ENCODE results near the gene EFCAB8.

EFCAB8 gene

GRCh38 chr20:32982617-32983458 lies 124.1 kb downstream of the EFCAB8 start:
- H3K4ac ChIP-seq (ENCODE audit: low read depth in 1 of 2, low read length in 2 of 2) = no peak overlapping the region
- no peak overlapping the region for H3K4me2 ChIP-seq (ENCODE audit: low read length, poor library complexity, severe bottlenecking)
- H2BK5ac ChIP-seq (ENCODE audit: low read depth, low read length, poor library complexity, severe bottlenecking) = no peak overlapping the region
- no peak overlapping the region for H3K27ac ChIP-seq (ENCODE audit: low read length, poor library complexity, severe bottlenecking)
- H4K8ac ChIP-seq (ENCODE audit: low read length) = no peak overlapping the region
- H3K23ac ChIP-seq (ENCODE audit: low read length in 2 of 2) = no peak overlapping the region
- no peaks in the 10 kb centered on the region for H3K4me1 ChIP-seq (ENCODE audit: control insufficient read depth, insufficient read depth, low read depth, low read length)
- no peak overlapping the region for H2AFZ ChIP-seq (ENCODE audit: low read depth, low read length)
- no peak overlapping the region for H3K4me3 ChIP-seq (ENCODE audit: insufficient read depth in 1 of 2, low read depth in 1 of 2, low read length in 2 of 2)
- no peak overlapping the region for H2BK15ac ChIP-seq (ENCODE audit: low read depth, poor library complexity, severe bottlenecking)
- no peak overlapping the region for H2AK5ac ChIP-seq (ENCODE audit: low read length, severe bottlenecking)
- WGBS = 85% methylated on average over 9 of the region's 10 CpGs
- H3K18ac ChIP-seq (ENCODE audit: low read depth in 1 of 2, low read length in 2 of 2) = no peak overlapping the region
- H2BK12ac ChIP-seq (ENCODE audit: low read length in 2 of 2) = no peak overlapping the region
- peaks cover 19 to 65% of the 10 kb centered on the region in 2 experiments for H3K27me3 ChIP-seq (ENCODE audit: control insufficient read depth in 1 of 2, insufficient read depth in 1 of 2, low read length in 2 of 2)
- no peak overlapping the region for H2BK120ac ChIP-seq (ENCODE audit: low read depth, low read length)
- H4K91ac ChIP-seq (ENCODE audit: low read length) = no peak overlapping the region
- DNase-seq = no peak
- H3K9ac ChIP-seq (ENCODE audit: low read length) = no peak overlapping the region
- no peaks in the 10 kb centered on the region for H3K36me3 ChIP-seq (ENCODE audit: control insufficient read depth in 1 of 2, insufficient read depth in 2 of 2, low read depth in 1 of 2, low read length in 2 of 2)
- no peaks in the 10 kb centered on the region for H3K9me3 ChIP-seq (ENCODE audit: control insufficient read depth, low read length)
- no peaks in the 10 kb centered on the region for H3K79me1 ChIP-seq (replicated peaks; ENCODE audit: low read length, poor library complexity, severe bottlenecking)
- no peak overlapping the region for H3K14ac ChIP-seq (ENCODE audit: low read length in 2 of 2)

- no peak overlapping the region for H2BK12ac ChIP-seq (ENCODE audit: low read length in 2 of 2)
- no peaks in the 10 kb centered on the region for H3K36me3 ChIP-seq (ENCODE audit: control insufficient read depth in 1 of 2, insufficient read depth in 2 of 2, low read depth in 1 of 2, low read length in 2 of 2)
- no peak overlapping the region for H2BK5ac ChIP-seq (ENCODE audit: low read depth, low read length, poor library complexity, severe bottlenecking)
- H3K14ac ChIP-seq (ENCODE audit: low read length in 2 of 2) = no peak overlapping the region
- no peaks in the 10 kb centered on the region for H3K4me1 ChIP-seq (ENCODE audit: control insufficient read depth, insufficient read depth, low read depth, low read length)
- H4K91ac ChIP-seq (ENCODE audit: low read length) = no peak overlapping the region
- no peak overlapping the region for H3K27ac ChIP-seq (ENCODE audit: low read length, poor library complexity, severe bottlenecking)
- H2AK5ac ChIP-seq (ENCODE audit: low read length, severe bottlenecking) = no peak overlapping the region
- no peak overlapping the region for H3K9ac ChIP-seq (ENCODE audit: low read length)
- no peak overlapping the region for H2BK15ac ChIP-seq (ENCODE audit: low read depth, poor library complexity, severe bottlenecking)
- no peaks in the 10 kb centered on the region for H3K9me3 ChIP-seq (ENCODE audit: control insufficient read depth, low read length)
- H3K4ac ChIP-seq (ENCODE audit: low read depth in 1 of 2, low read length in 2 of 2) = no peak overlapping the region
- H3K27me3 ChIP-seq (ENCODE audit: control insufficient read depth in 1 of 2, insufficient read depth in 1 of 2, low read length in 2 of 2) = peaks cover 19 to 60% of the 10 kb centered on the region in 2 experiments
- no peak overlapping the region for H3K4me2 ChIP-seq (ENCODE audit: low read length, poor library complexity, severe bottlenecking)
- no peak overlapping the region for H4K8ac ChIP-seq (ENCODE audit: low read length)
- H2BK120ac ChIP-seq (ENCODE audit: low read depth, low read length) = no peak overlapping the region
- no peak overlapping the region for H3K18ac ChIP-seq (ENCODE audit: low read depth in 1 of 2, low read length in 2 of 2)
- H2AFZ ChIP-seq (ENCODE audit: low read depth, low read length) = no peak overlapping the region
- WGBS = 84% methylated on average over 8 of the region's 12 CpGs
- H3K79me1 ChIP-seq (replicated peaks; ENCODE audit: low read length, poor library complexity, severe bottlenecking) = no peaks in the 10 kb centered on the region
- DNase-seq = no peak
- no peak overlapping the region for H3K4me3 ChIP-seq (ENCODE audit: insufficient read depth in 1 of 2, low read depth in 1 of 2, low read length in 2 of 2)
- H3K23ac ChIP-seq (ENCODE audit: low read length in 2 of 2) = no peak overlapping the region
These were observed 124.9 kb downstream of the EFCAB8 start for GRCh38 chr20:32983459-32984112.

- 64% methylated on average over 6 of the region's 7 CpGs for WGBS
- Histone ChIP-seq H3K27ac (ENCODE audit: low read length, poor library complexity, severe bottlenecking) (no peak overlapping the region), H3K9ac (ENCODE audit: low read length) (no peak overlapping the region), H2BK12ac (ENCODE audit: low read length in 2 of 2) (no peak overlapping the region), H3K4me3 (ENCODE audit: insufficient read depth in 1 of 2, low read depth in 1 of 2, low read length in 2 of 2) (no peak overlapping the region), H2BK5ac (ENCODE audit: low read depth, low read length, poor library complexity, severe bottlenecking) (no peak overlapping the region), H3K36me3 (ENCODE audit: control insufficient read depth in 1 of 2, insufficient read depth in 2 of 2, low read depth in 1 of 2, low read length in 2 of 2) (no peaks in the 10 kb centered on the region), H3K4me2 (ENCODE audit: low read length, poor library complexity, severe bottlenecking) (no peak overlapping the region), H2AFZ (ENCODE audit: low read depth, low read length) (no peak overlapping the region), H4K91ac (ENCODE audit: low read length) (no peak overlapping the region), H2BK120ac (ENCODE audit: low read depth, low read length) (no peak overlapping the region), H3K27me3 (ENCODE audit: control insufficient read depth in 1 of 2, insufficient read depth in 1 of 2, low read length in 2 of 2) (peaks cover 19 to 55% of the 10 kb centered on the region in 2 experiments), H3K9me3 (ENCODE audit: control insufficient read depth, low read length) (no peaks in the 10 kb centered on the region), H2BK15ac (ENCODE audit: low read depth, poor library complexity, severe bottlenecking) (no peak overlapping the region), H4K8ac (ENCODE audit: low read length) (no peak overlapping the region), H3K79me1 (replicated peaks; ENCODE audit: low read length, poor library complexity, severe bottlenecking) (no peaks in the 10 kb centered on the region), H3K23ac (ENCODE audit: low read length in 2 of 2) (no peak overlapping the region), H3K18ac (ENCODE audit: low read depth in 1 of 2, low read length in 2 of 2) (no peak overlapping the region), H2AK5ac (ENCODE audit: low read length, severe bottlenecking) (no peak overlapping the region), H3K14ac (ENCODE audit: low read length in 2 of 2) (no peak overlapping the region), H3K4ac (ENCODE audit: low read depth in 1 of 2, low read length in 2 of 2) (no peak overlapping the region), H3K4me1 (ENCODE audit: control insufficient read depth, insufficient read depth, low read depth, low read length) (no peaks in the 10 kb centered on the region)
- DNase-seq = no peak
These were observed 125.5 kb downstream of the EFCAB8 start for GRCh38 chr20:32984196-32984595.

GRCh38 chr20:32984631-32985354 lies 126.1 kb downstream of the EFCAB8 start:
- Histone ChIP-seq H3K79me1 (replicated peaks; ENCODE audit: low read length, poor library complexity, severe bottlenecking) (no peaks in the 10 kb centered on the region), H3K4me1 (ENCODE audit: control insufficient read depth, insufficient read depth, low read depth, low read length) (no peaks in the 10 kb centered on the region), H2BK12ac (ENCODE audit: low read length in 2 of 2) (no peak overlapping the region), H3K4me2 (ENCODE audit: low read length, poor library complexity, severe bottlenecking) (no peak overlapping the region), H3K9me3 (ENCODE audit: control insufficient read depth, low read length) (no peaks in the 10 kb centered on the region), H2BK120ac (ENCODE audit: low read depth, low read length) (no peak overlapping the region), H3K23ac (ENCODE audit: low read length in 2 of 2) (no peak overlapping the region), H2AK5ac (ENCODE audit: low read length, severe bottlenecking) (no peak overlapping the region), H2BK5ac (ENCODE audit: low read depth, low read length, poor library complexity, severe bottlenecking) (no peak overlapping the region), H3K27me3 (ENCODE audit: control insufficient read depth in 1 of 2, insufficient read depth in 1 of 2, low read length in 2 of 2) (peaks cover 19 to 52% of the 10 kb centered on the region in 2 experiments), H3K4ac (ENCODE audit: low read depth in 1 of 2, low read length in 2 of 2) (no peak overlapping the region), H2AFZ (ENCODE audit: low read depth, low read length) (no peak overlapping the region), H4K91ac (ENCODE audit: low read length) (no peak overlapping the region), H2BK15ac (ENCODE audit: low read depth, poor library complexity, severe bottlenecking) (no peak overlapping the region), H3K14ac (ENCODE audit: low read length in 2 of 2) (no peak overlapping the region), H3K36me3 (ENCODE audit: control insufficient read depth in 1 of 2, insufficient read depth in 2 of 2, low read depth in 1 of 2, low read length in 2 of 2) (no peaks in the 10 kb centered on the region), H3K9ac (ENCODE audit: low read length) (no peak overlapping the region), H3K4me3 (ENCODE audit: insufficient read depth in 1 of 2, low read depth in 1 of 2, low read length in 2 of 2) (no peak overlapping the region), H4K8ac (ENCODE audit: low read length) (no peak overlapping the region), H3K27ac (ENCODE audit: low read length, poor library complexity, severe bottlenecking) (no peak overlapping the region), H3K18ac (ENCODE audit: low read depth in 1 of 2, low read length in 2 of 2) (no peak overlapping the region)
- DNase-seq = no peak
- 84% methylated on average over 9 of the region's 9 CpGs for WGBS
